PFSK-1 (cell line): Measurements from ENCODE around the gene C14orf119.

Experiments used
- FOXP2 ChIP-seq: optimal IDR thresholded peaks from 2 replicates; pipeline ENCODE3; 2011; ENCODE audit warnings: borderline replicate concordance, control low read depth, inconsistent platforms; ENCODE audit not compliant: insufficient read depth; ENCODE audit errors: extremely low read length, extremely low read depth
- POLR2AphosphoS5 ChIP-seq: IDR thresholded peaks from 2 replicates; pipeline ENCODE4 v1.6.1; 2012; ENCODE audit warnings: low read depth, mild to moderate bottlenecking, control low read depth, low read length, moderate library complexity
- REST ChIP-seq, 2 experiments: IDR thresholded peaks; 2 replicates each; pipeline versions ENCODE4 v1.6.1 to v1.8.0; 2011 to 2012; ENCODE audit warnings: low read depth in 2 of 2, low read length in 2 of 2, control low read depth in 1 of 2, inconsistent platforms in 1 of 2, mild to moderate bottlenecking in 1 of 2, moderate library complexity in 1 of 2; ENCODE audit not compliant: insufficient read depth in 1 of 2

DNA sequence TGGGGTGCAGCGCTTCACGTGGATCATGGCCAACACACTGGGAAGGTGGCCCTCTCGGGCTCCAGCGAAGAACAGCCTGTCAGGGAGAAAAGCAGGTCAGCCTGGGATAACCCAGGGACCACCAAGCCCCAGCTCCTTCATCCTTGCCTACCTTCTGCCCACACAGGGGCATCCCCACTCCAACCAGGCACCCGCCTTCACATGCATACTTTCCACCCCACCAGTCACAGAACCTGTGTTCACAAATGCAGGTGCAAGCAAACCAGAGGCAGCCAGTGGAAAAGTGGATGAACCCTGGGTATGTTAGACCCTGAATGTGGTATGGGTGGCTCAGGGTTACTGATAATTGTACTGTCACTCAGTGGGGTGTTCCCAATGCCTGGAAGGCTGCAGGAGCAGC, 36.2 kb downstream of the C14orf119 start:
- TF ChIP-seq FOXP2 (no peak), REST (IDR thresholded peaks at IDR 0.05; ENCODE audit: insufficient read depth in 1 of 2, low read depth in 2 of 2, low read length in 2 of 2) (no peak), POLR2AphosphoS5 (no peak)
